NCI-H510A treated with DMSO at 0.1 percent for 48 hours (cell line): ENCODE results near the gene NAA16.
"Not testable (repeated sequence)": the region's sequence is repeated elsewhere in the genome, so short reads cannot be mapped to it uniquely, and the experiment has no call there.

Source experiments
- DNase-seq: peaks from one replicate; lab custom pipeline; 2025; lab: John Stamatoyannopoulos, UW

The NAA16 gene

GRCh38 chr13:41409611-41410010, 98.5 kb downstream of the NAA16 start:
- no peak for DNase-seq

GRCh38 chr13:41411060-41411459, 100.0 kb downstream of the NAA16 start:
- DNase-seq: no peak

GRCh38 chr13:41411522-41411921, 100.5 kb downstream of the NAA16 start:
- no peak for DNase-seq

GRCh38 chr13:41413872-41414271, 102.8 kb downstream of the NAA16 start:
- DNase-seq: no peak

GRCh38 chr13:41416276-41416675, 105.2 kb downstream of the NAA16 start:
- DNase-seq: no peak

- DNase-seq: no peak
Observed at GRCh38 chr13:41418027-41418426, 107.0 kb downstream of the NAA16 start.

GRCh38 chr13:41418731-41419130, 107.7 kb downstream of the NAA16 start:
- no peak for DNase-seq

- DNase-seq: no peak
Observed at GRCh38 chr13:41419206-41419605, 108.1 kb downstream of the NAA16 start.

- no peak for DNase-seq
Observed at GRCh38 chr13:41420146-41420545, 109.1 kb downstream of the NAA16 start.

- DNase-seq: not testable (repeated sequence)
Observed at GRCh38 chr13:41421330-41421729, 110.3 kb downstream of the NAA16 start.

- DNase-seq: not testable (repeated sequence)
Observed at GRCh38 chr13:41421983-41422382, 110.9 kb downstream of the NAA16 start.

GRCh38 chr13:41423259-41423658, 112.2 kb downstream of the NAA16 start:
- DNase-seq: not testable (repeated sequence)

- DNase-seq: not testable (repeated sequence)
Observed at GRCh38 chr13:41424675-41425074, 113.6 kb downstream of the NAA16 start.

- no peak for DNase-seq
Observed at GRCh38 chr13:41426047-41426446, 115.0 kb downstream of the NAA16 start.
